A673 (cell line): ENCODE results near the gene SORBS2.

ENCODE experiments used
- CTCF ChIP-seq: fragments of 300-800, 200-600 bp; sonication (generic); conservative IDR thresholded peaks from 2 replicates; pipeline ENCODE4 v1.5.1; 2017; ENCODE audit warnings: low read depth, mild to moderate bottlenecking, antibody characterized with exemption, low read length, moderate library complexity, mixed read lengths
- EZH2 ChIP-seq: fragments of 200-600 bp; sonication (generic); IDR thresholded peaks from 2 replicates; pipeline ENCODE4 v1.6.1; 2017; ENCODE audit warnings: borderline replicate concordance, low read depth, mild to moderate bottlenecking, mixed read lengths, antibody characterized with exemption, low read length; ENCODE audit not compliant: poor library complexity, severe bottlenecking

DNA sequence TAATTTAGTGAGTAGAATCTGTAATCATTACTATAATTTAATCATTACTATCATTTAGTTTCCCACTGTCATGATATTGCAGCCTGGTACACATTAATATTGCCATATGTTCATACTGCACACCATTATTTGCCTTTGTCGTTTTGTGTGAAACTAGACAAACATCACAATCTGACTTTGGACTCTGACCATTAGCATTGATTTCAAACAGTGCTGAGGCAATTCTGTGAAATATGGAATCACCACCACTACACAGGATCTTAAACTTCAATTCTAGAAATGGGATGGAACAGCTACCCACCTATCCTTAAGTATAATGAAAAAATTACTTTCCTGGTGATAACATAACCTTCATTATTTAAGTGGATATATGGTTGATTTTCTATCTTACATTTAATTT, 98.3 kb downstream of the SORBS2 start:
- TF ChIP-seq CTCF (no peak), EZH2 (no peak)
